Measurements from ENCODE around the gene CFAP157.

- TF ChIP-seq PBX3 (IDR thresholded peaks at IDR 0.05) (no peak), CTCF (IDR thresholded peaks at IDR 0.05) (no peak), FOSL2 (IDR thresholded peaks at IDR 0.05; ENCODE audit: borderline replicate concordance, low read depth) (no peak), EP300 (IDR thresholded peaks at IDR 0.05; ENCODE audit: borderline replicate concordance in 1 of 2, low read depth in 1 of 2, low read length in 1 of 2) (no peak), YY1 (IDR thresholded peaks at IDR 0.05; ENCODE audit: low read depth) (no peak), TAF1 (IDR thresholded peaks at IDR 0.05; ENCODE audit: borderline replicate concordance, low read depth, low read length) (no peak), EZH2phosphoT487 (IDR thresholded peaks at IDR 0.05; ENCODE audit: borderline replicate concordance, low read depth) (no peak), TEAD4 (IDR thresholded peaks at IDR 0.05; ENCODE audit: borderline replicate concordance, insufficient read depth) (no peak), RXRA (IDR thresholded peaks at IDR 0.05; ENCODE audit: borderline replicate concordance, low read depth) (no peak), USF2 (IDR thresholded peaks at IDR 0.05; ENCODE audit: borderline replicate concordance, low read depth, low read length) (no peak), POLR2AphosphoS5 (IDR thresholded peaks at IDR 0.05; ENCODE audit: low read depth, low read length) (no peak), FOXM1 (IDR thresholded peaks at IDR 0.05; ENCODE audit: low read depth) (no peak)
Observed at GRCh38 chr9:127700594-127701255, 6.1 kb upstream of the CFAP157 start.
